HepG2 (cell line): ENCODE measurements around the gene MYL6. TPM values are rescaled to one million over a fixed set of nuclear protein-coding genes. Genes with fewer than 3 reads are reported as not detected.
A peak's percentile ranks its signal among the peaks of the same experiment; 100 is the strongest.

Experiments used
- CHD2 ChIP-seq: IDR thresholded peaks from 2 replicates; pipeline ENCODE4 v1.6.1; 2011; ENCODE audit warnings: low read depth, low read length, improper control_type of control experiment
- ETV6 ChIP-seq: sonication (generic); formaldehyde crosslinking; conservative IDR thresholded peaks from 2 replicates; pipeline ENCODE4 v1.4.0; 2020; ENCODE audit warnings: missing genetic modification reagents
- PRPF4 ChIP-seq: fragments of 200-400 bp; formaldehyde crosslinking; IDR thresholded peaks from 2 replicates; pipeline ENCODE4 v1.6.1; 2016; ENCODE audit warnings: low read length, low read depth; ENCODE audit not compliant: poor library complexity, severe bottlenecking
- SCMH1 ChIP-seq: sonication (generic); formaldehyde crosslinking; IDR thresholded peaks from 2 replicates; pipeline ENCODE4 v1.9.0; 2021; ENCODE audit warnings: missing genetic modification reagents, mild to moderate bottlenecking, borderline replicate concordance
- ZNF264 ChIP-seq: sonication (generic); formaldehyde crosslinking; IDR thresholded peaks from 2 replicates; pipeline ENCODE4 v1.4.0; 2020; ENCODE audit warnings: missing genetic modification reagents
- ZNF501 ChIP-seq: sonication (generic); formaldehyde crosslinking; IDR thresholded peaks from 2 replicates; pipeline ENCODE4 v1.5.1; 2020; ENCODE audit warnings: mild to moderate bottlenecking, moderate library complexity, missing genetic modification reagents
- ZNF552 ChIP-seq: sonication (generic); formaldehyde crosslinking; IDR thresholded peaks from 2 replicates; pipeline ENCODE4 v1.9.0; 2022; ENCODE audit warnings: missing genetic modification reagents, mild to moderate bottlenecking, borderline replicate concordance
- ZNF674 ChIP-seq: sonication (generic); formaldehyde crosslinking; IDR thresholded peaks from 2 replicates; pipeline ENCODE4 v1.5.0; 2020; ENCODE audit warnings: low read depth, mild to moderate bottlenecking, missing genetic modification reagents
- ZNF772 ChIP-seq: sonication (generic); formaldehyde crosslinking; IDR thresholded peaks from 2 replicates; pipeline ENCODE4 v1.5.0; 2020; ENCODE audit warnings: mild to moderate bottlenecking, missing genetic modification reagents
- ZNF879 ChIP-seq: sonication (generic); formaldehyde crosslinking; IDR thresholded peaks from 2 replicates; pipeline ENCODE4 v1.8.1; 2023; ENCODE audit warnings: missing genetic modification reagents
- polyA plus RNA-seq, 8 experiments: library from polyadenylated mRNA; depleted of rRNA in 3 of 8; stranded (reverse) in 7 of 8; unstranded in 1 of 8; fragments of >200 nt; fragmentation: Illumina TruSeq in 4 of 8; extraction: Trizol in 4 of 8; gene quantifications; 2 replicates each; pipeline versions ENCODE4 v1.2.1 to v1.2.3, GENCODE V29; 2011 to 2016; ENCODE audit warnings: low read depth in 4 of 8, missing spikeins in 1 of 8, mixed read lengths in 1 of 8; ENCODE audit not compliant: insufficient read depth in 1 of 8
- total RNA-seq, 5 experiments: library from RNA; depleted of rRNA; stranded (reverse); fragments of >200 nt; fragmentation: Illumina TruSeq; extraction: Trizol; gene quantifications; 2 replicates each; pipeline ENCODE4 v1.2.3, GENCODE V29; 2016; ENCODE audit warnings: low read depth in 1 of 5
- TF ChIP-seq, protein P1 (sequence below): fragments of 450-650 bp; IDR thresholded peaks from 2 replicates; pipeline ENCODE4 v1.6.1; 2017; ENCODE audit warnings: mild to moderate bottlenecking
- TF ChIP-seq, protein P2 (sequence below): sonication (generic); formaldehyde crosslinking; IDR thresholded peaks from 2 replicates; pipeline ENCODE4 v1.8.0; 2022; ENCODE audit warnings: missing genetic modification reagents, mild to moderate bottlenecking, inconsistent platforms, borderline replicate concordance
- TF ChIP-seq, protein P3 (sequence below): sonication (generic); formaldehyde crosslinking; IDR thresholded peaks from 2 replicates; pipeline ENCODE4 v1.4.0; 2020; ENCODE audit warnings: missing genetic modification reagents, borderline replicate concordance
- TF ChIP-seq, protein P4 (sequence below): sonication (generic); formaldehyde crosslinking; IDR thresholded peaks from 2 replicates; pipeline ENCODE4 v1.4.0; 2020; ENCODE audit warnings: low read depth, missing genetic modification reagents

MYL6 gene
- total and polyA plus RNA-seq, 2 of the 13 experiments (the other 11 are each of a cell fraction or from before 2014, with no cell fraction given) = 1,127 to 1,192 TPM

DNA sequence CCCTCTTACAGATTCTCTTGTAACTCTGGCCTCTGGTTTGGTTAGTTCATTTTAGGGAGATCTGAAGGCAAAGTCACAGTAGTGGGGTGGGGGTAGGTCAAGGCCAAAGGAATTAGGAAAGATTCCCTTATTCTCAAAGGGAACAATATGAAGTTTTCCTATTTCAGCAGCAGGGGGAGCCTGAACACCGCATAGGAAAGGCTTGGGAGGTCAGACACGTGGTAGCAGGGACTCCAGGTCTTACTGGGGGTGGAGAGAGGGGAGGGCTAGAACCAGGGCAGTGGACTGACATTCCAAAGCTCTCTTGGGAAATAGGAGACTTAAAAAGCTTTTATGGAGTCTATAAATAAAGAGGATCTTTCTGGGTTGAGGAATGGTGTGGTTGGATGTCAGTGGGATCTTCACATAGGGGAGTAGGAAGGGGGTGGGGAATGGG lies 38.8 kb upstream of the MYL6 start (continued):
- TF ChIP-seq, protein P1, sequence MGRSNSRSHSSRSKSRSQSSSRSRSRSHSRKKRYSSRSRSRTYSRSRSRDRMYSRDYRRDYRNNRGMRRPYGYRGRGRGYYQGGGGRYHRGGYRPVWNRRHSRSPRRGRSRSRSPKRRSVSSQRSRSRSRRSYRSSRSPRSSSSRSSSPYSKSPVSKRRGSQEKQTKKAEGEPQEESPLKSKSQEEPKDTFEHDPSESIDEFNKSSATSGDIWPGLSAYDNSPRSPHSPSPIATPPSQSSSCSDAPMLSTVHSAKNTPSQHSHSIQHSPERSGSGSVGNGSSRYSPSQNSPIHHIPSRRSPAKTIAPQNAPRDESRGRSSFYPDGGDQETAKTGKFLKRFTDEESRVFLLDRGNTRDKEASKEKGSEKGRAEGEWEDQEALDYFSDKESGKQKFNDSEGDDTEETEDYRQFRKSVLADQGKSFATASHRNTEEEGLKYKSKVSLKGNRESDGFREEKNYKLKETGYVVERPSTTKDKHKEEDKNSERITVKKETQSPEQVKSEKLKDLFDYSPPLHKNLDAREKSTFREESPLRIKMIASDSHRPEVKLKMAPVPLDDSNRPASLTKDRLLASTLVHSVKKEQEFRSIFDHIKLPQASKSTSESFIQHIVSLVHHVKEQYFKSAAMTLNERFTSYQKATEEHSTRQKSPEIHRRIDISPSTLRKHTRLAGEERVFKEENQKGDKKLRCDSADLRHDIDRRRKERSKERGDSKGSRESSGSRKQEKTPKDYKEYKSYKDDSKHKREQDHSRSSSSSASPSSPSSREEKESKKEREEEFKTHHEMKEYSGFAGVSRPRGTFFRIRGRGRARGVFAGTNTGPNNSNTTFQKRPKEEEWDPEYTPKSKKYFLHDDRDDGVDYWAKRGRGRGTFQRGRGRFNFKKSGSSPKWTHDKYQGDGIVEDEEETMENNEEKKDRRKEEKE = no peak
- TF ChIP-seq CHD2 (no peak), ZNF674 (CRISPR knock-in tag) (no peak), ETV6 (CRISPR knock-in tag) (no peak), ZNF501 (CRISPR knock-in tag) (no peak), SCMH1 (CRISPR knock-in tag) (no peak), ZNF879 (CRISPR knock-in tag) (no peak), ZNF552 (no peak), PRPF4 (no peak), ZNF772 (CRISPR knock-in tag) (no peak), ZNF264 (CRISPR knock-in tag) (no peak)
- TF ChIP-seq, protein P2, sequence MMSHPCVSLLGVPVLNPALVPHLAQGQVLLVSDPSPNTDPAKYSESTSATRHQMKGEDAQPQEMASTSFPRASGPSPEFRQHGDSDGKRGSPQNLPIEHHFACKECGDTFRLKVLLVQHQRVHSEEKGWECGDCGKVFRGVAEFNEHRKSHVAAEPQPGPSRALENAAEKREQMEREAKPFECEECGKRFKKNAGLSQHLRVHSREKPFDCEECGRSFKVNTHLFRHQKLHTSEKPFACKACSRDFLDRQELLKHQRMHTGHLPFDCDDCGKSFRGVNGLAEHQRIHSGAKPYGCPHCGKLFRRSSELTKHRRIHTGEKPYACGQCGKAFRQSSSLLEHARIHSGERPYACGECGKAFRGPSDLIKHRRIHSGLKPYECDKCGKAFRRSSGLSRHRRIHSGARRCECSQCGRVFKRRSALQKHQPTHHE (CRISPR knock-in tag) = 0 out of 2 replicates have a peak, but pooled peaks have one; percentile 17
- TF ChIP-seq, protein P3, sequence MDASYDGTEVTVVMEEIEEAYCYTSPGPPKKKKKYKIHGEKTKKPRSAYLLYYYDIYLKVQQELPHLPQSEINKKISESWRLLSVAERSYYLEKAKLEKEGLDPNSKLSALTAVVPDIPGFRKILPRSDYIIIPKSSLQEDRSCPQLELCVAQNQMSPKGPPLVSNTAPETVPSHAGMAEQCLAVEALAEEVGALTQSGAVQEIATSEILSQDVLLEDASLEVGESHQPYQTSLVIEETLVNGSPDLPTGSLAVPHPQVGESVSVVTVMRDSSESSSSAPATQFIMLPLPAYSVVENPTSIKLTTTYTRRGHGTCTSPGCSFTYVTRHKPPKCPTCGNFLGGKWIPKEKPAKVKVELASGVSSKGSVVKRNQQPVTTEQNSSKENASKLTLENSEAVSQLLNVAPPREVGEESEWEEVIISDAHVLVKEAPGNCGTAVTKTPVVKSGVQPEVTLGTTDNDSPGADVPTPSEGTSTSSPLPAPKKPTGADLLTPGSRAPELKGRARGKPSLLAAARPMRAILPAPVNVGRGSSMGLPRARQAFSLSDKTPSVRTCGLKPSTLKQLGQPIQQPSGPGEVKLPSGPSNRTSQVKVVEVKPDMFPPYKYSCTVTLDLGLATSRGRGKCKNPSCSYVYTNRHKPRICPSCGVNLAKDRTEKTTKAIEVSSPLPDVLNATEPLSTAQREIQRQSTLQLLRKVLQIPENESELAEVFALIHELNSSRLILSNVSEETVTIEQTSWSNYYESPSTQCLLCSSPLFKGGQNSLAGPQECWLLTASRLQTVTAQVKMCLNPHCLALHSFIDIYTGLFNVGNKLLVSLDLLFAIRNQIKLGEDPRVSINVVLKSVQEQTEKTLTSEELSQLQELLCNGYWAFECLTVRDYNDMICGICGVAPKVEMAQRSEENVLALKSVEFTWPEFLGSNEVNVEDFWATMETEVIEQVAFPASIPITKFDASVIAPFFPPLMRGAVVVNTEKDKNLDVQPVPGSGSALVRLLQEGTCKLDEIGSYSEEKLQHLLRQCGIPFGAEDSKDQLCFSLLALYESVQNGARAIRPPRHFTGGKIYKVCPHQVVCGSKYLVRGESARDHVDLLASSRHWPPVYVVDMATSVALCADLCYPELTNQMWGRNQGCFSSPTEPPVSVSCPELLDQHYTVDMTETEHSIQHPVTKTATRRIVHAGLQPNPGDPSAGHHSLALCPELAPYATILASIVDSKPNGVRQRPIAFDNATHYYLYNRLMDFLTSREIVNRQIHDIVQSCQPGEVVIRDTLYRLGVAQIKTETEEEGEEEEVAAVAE (CRISPR knock-in tag) = peak; percentile 37; the same call in 1 of the 2 replicates
- TF ChIP-seq, protein P4, sequence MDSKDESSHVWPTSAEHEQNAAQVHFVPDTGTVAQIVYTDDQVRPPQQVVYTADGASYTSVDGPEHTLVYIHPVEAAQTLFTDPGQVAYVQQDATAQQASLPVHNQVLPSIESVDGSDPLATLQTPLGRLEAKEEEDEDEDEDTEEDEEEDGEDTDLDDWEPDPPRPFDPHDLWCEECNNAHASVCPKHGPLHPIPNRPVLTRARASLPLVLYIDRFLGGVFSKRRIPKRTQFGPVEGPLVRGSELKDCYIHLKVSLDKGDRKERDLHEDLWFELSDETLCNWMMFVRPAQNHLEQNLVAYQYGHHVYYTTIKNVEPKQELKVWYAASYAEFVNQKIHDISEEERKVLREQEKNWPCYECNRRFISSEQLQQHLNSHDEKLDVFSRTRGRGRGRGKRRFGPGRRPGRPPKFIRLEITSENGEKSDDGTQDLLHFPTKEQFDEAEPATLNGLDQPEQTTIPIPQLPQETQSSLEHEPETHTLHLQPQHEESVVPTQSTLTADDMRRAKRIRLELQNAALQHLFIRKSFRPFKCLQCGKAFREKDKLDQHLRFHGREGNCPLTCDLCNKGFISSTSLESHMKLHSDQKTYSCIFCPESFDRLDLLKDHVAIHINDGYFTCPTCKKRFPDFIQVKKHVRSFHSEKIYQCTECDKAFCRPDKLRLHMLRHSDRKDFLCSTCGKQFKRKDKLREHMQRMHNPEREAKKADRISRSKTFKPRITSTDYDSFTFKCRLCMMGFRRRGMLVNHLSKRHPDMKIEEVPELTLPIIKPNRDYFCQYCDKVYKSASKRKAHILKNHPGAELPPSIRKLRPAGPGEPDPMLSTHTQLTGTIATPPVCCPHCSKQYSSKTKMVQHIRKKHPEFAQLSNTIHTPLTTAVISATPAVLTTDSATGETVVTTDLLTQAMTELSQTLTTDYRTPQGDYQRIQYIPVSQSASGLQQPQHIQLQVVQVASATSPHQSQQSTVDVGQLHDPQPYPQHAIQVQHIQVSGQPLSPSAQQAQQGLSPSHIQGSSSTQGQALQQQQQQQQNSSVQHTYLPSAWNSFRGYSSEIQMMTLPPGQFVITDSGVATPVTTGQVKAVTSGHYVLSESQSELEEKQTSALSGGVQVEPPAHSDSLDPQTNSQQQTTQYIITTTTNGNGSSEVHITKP = no peak
